Measurements from ENCODE around the gene RASGEF1B. TPM values are rescaled to one million over a fixed set of nuclear protein-coding genes. Genes with fewer than 3 reads are reported as not detected.
A peak's percentile ranks its signal among the peaks of the same experiment; 100 is the strongest.

The RASGEF1B gene
- total and polyA plus RNA-seq, 7 donors: 1.9 to 4.2 (median 2.5) TPM

- WGBS, 3 donors: 63 to 70% (median 64%) methylated on average over 2 of the region's 2 CpGs
- no peaks in the 10 kb centered on the region for H3K36me3 ChIP-seq (ENCODE audit: insufficient read depth in 1 of 2, low read depth in 1 of 2)
- DNase-seq (no peak), ATAC-seq (no peak)
- H3K4me3 ChIP-seq: no peak overlapping the region
- H3K4me1 ChIP-seq: no peaks in the 10 kb centered on the region
- TF ChIP-seq CTCF (IDR thresholded peaks at IDR 0.05): no peak
- H3K9me3 ChIP-seq: no peaks in the 10 kb centered on the region
- H3K27ac ChIP-seq: peak overlapping the region; percentile 16
- no peaks in the 10 kb centered on the region for H3K27me3 ChIP-seq (ENCODE audit: insufficient read depth in 3 of 3, low read length in 2 of 3)
- intact Hi-C loops (cut with DNase I): no loop called here
These were observed 34.0 kb upstream of the RASGEF1B start for GRCh38 chr4:81505726-81506125.

- peak overlapping the region; percentile 30 for H3K27ac ChIP-seq
These were observed 33.4 kb upstream of the RASGEF1B start for GRCh38 chr4:81505004-81505598.

DNA sequence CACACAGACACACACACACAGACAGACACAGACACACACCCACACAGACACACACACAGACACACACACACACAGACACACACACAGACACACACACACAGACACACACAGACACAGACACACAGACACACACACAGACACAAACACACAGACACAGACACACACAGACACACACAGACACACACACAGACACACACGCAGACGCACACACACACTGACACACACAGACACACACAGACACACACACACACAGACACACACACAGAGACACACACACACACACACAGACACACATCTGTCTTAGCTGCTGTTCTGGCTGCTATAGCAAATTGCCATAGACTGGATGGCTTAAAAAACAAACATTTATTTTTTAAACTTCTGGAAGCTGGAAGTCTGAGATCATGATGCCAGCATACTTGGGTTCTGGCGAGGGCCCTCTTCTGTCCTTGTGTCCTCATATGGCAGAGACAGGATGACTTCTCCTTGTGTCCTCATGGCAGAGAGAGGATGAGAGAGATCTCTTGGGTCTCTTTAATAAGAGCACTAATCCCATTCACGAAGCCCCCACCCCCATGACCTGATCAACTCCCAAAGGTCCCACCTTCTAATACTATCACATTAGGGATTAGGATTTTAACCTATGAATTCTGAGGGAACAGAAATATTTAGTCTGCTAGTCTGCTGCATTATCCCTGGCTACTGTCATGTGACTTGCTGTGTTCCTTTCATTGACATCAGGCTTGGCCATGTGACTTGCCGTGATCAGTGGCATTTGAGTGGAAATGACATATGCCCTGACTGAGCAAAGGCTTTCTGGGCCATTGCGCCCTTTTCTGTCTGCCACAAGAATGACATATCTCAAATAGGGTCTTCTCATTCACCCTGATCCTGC lies 32.7 kb upstream of the RASGEF1B start:
- H3K9me3 ChIP-seq: no peaks in the 10 kb centered on the region
- H3K4me1 ChIP-seq: no peaks in the 10 kb centered on the region
- H3K36me3 ChIP-seq (ENCODE audit: insufficient read depth in 1 of 2, low read depth in 1 of 2): no peaks in the 10 kb centered on the region
- WGBS, 3 donors: 62 to 78% (median 74%) methylated on average over 6 of the region's 6 CpGs
- no peaks in the 10 kb centered on the region for H3K27me3 ChIP-seq (ENCODE audit: insufficient read depth in 3 of 3, low read length in 2 of 3)
- peak in 3 of 4 donors; percentile 7 to 33 (median 13) for ATAC-seq
- DNase-seq: no peak
- no peak for TF ChIP-seq CTCF (IDR thresholded peaks at IDR 0.05)
- intact Hi-C loops (cut with DNase I): no loop called here
- peak overlapping the region; percentile 30 for H3K27ac ChIP-seq
- no peak overlapping the region for H3K4me3 ChIP-seq

More at GRCh38 chr4:81505004-81505598, 33.4 kb upstream of the RASGEF1B start:
- intact Hi-C loops (cut with DNase I): no loop called here
- TF ChIP-seq CTCF (IDR thresholded peaks at IDR 0.05): no peak
- Histone ChIP-seq H3K4me1 (no peaks in the 10 kb centered on the region), H3K9me3 (no peaks in the 10 kb centered on the region), H3K4me3 (no peak overlapping the region), H3K27me3 (ENCODE audit: insufficient read depth in 3 of 3, low read length in 2 of 3) (no peaks in the 10 kb centered on the region), H3K36me3 (ENCODE audit: insufficient read depth in 1 of 2, low read depth in 1 of 2) (no peaks in the 10 kb centered on the region)
- DNase-seq: peak; percentile 64 to 75
- WGBS, 3 donors: 23 to 48% (median 29%) methylated on average over 8 of the region's 8 CpGs
- peak in 2 of 4 donors; percentile 59 to 71 for ATAC-seq

- no peaks in the 10 kb centered on the region for H3K36me3 ChIP-seq (ENCODE audit: insufficient read depth in 1 of 2, low read depth in 1 of 2)
- H3K4me1 ChIP-seq: no peaks in the 10 kb centered on the region
- TF ChIP-seq CTCF (IDR thresholded peaks at IDR 0.05): no peak
- no peak overlapping the region for H3K4me3 ChIP-seq
- no peak overlapping the region for H3K27ac ChIP-seq
- WGBS, 3 donors: 62 to 77% (median 63%) methylated on average over 4 of the region's 4 CpGs
- ATAC-seq (no peak), DNase-seq (no peak)
- no peaks in the 10 kb centered on the region for H3K27me3 ChIP-seq (ENCODE audit: insufficient read depth in 3 of 3, low read length in 2 of 3)
- intact Hi-C loops (cut with DNase I): no loop called here
- H3K9me3 ChIP-seq: no peaks in the 10 kb centered on the region
These were observed 31.9 kb upstream of the RASGEF1B start for GRCh38 chr4:81503586-81503985.

All from psoas muscle (tissue), 8 donors.